CD4-positive, alpha-beta memory T cell (primary cell): ENCODE data around the gene TPCN1. TPM values are rescaled to one million over a fixed set of nuclear protein-coding genes. Genes with fewer than 3 reads are reported as not detected.
A peak's percentile ranks its signal among the peaks of the same experiment; 100 is the strongest.

Experiments
- CTCF ChIA-PET: fragments of 350-600 bp; sonication (Branson Sonifier 250); formaldehyde crosslinking; loops from one replicate; lab custom pipeline; 2021; ENCODE audit warnings: inconsistent platforms; ENCODE audit not compliant: partially characterized antibody; lab: Charles Lee
- POLR2A ChIA-PET: fragments of 350-600 bp; sonication (Branson Sonifier 250); formaldehyde crosslinking; loops from one replicate; lab custom pipeline; 2021; ENCODE audit not compliant: partially characterized antibody; lab: Charles Lee
- DNase-seq, 5 donors: peaks; one replicate each; pipeline versions ENCODE4 v3.0.0 to v3.0.0-alpha.2; 2020 to 2022; ENCODE audit warnings: mixed read lengths in 1 of 5
- H3K27ac ChIP-seq: one replicate; pipeline ENCODE4 v1.7.0; 2013; ENCODE audit warnings: low read depth, low read length
- H3K27me3 ChIP-seq: 2 replicates; pipeline ENCODE4 v1.7.0; 2013; ENCODE audit warnings: mild to moderate bottlenecking, low read length, moderate library complexity; ENCODE audit not compliant: insufficient read depth
- H3K36me3 ChIP-seq: 2 replicates; pipeline ENCODE4 v1.7.0; 2013; ENCODE audit warnings: mild to moderate bottlenecking, low read length, moderate library complexity; ENCODE audit not compliant: insufficient read depth
- H3K4me1 ChIP-seq: 2 replicates; pipeline ENCODE4 v1.7.0; 2013; ENCODE audit warnings: mild to moderate bottlenecking, low read length, moderate library complexity; ENCODE audit not compliant: insufficient read depth
- H3K4me3 ChIP-seq, 2 donors: one replicate each; pipeline ENCODE4 v1.7.0; 2013; ENCODE audit warnings: low read length in 2 of 2, mild to moderate bottlenecking in 1 of 2
- H3K9me3 ChIP-seq, 2 donors: one replicate each; pipeline ENCODE4 v1.7.0; 2013; ENCODE audit warnings: low read length in 2 of 2, control low read depth in 1 of 2; ENCODE audit not compliant: control insufficient read depth in 1 of 2
- H3K27ac Mint-ChIP-seq, 7 donors: one replicate each; pipeline ENCODE4 v1.8.0; 2020 to 2021; ENCODE audit warnings: mixed read lengths in 7 of 7, mild to moderate bottlenecking in 6 of 7, inconsistent platforms in 3 of 7, moderate library complexity in 3 of 7
- H3K27me3 Mint-ChIP-seq, 2 donors: one replicate each; pipeline ENCODE4 v1.8.0; 2020 to 2021; ENCODE audit warnings: mixed read lengths in 2 of 2
- H3K36me3 Mint-ChIP-seq, 2 donors: one replicate each; pipeline ENCODE4 v1.8.0; 2020 to 2021; ENCODE audit warnings: mixed read lengths in 2 of 2, inconsistent platforms in 1 of 2, mild to moderate bottlenecking in 1 of 2
- H3K4me1 Mint-ChIP-seq, 4 donors: one replicate each; pipeline ENCODE4 v1.8.0; 2020 to 2021; ENCODE audit warnings: mixed read lengths in 4 of 4, mild to moderate bottlenecking in 1 of 4
- H3K4me3 Mint-ChIP-seq, 8 donors: one replicate each; pipeline ENCODE4 v1.8.0; 2020 to 2021; ENCODE audit warnings: mixed read lengths in 8 of 8, mild to moderate bottlenecking in 7 of 8, moderate library complexity in 6 of 8, inconsistent platforms in 3 of 8
- H3K9me3 Mint-ChIP-seq, 8 donors: one replicate each; pipeline ENCODE4 v1.8.0; 2020 to 2021; ENCODE audit warnings: mixed read lengths in 8 of 8, mild to moderate bottlenecking in 5 of 8, inconsistent platforms in 3 of 8, moderate library complexity in 1 of 8
- intact Hi-C: fragments of 100-400 bp; cut with micrococcal nuclease; formaldehyde crosslinking; loops from one replicate; pipeline ENCODE4 v1.15.1; 2023
- polyA plus RNA-seq, 2 donors: library from polyadenylated mRNA; unstranded; fragments of 300-500 nt; fragmentation: Illumina TruSeq; gene quantifications; one replicate each; pipeline ENCODE4 v1.2.3, GENCODE V29; 2021
- total RNA-seq, 2 experiments: library from RNA; stranded (reverse); gene quantifications; one replicate each; pipeline ENCODE4 v1.2.3, GENCODE V29; 2021

The TPCN1 gene
- total and polyA plus RNA-seq, 4 experiments from 2014 or later = 8.5 to 94.2 (median 49.9) TPM

DNA sequence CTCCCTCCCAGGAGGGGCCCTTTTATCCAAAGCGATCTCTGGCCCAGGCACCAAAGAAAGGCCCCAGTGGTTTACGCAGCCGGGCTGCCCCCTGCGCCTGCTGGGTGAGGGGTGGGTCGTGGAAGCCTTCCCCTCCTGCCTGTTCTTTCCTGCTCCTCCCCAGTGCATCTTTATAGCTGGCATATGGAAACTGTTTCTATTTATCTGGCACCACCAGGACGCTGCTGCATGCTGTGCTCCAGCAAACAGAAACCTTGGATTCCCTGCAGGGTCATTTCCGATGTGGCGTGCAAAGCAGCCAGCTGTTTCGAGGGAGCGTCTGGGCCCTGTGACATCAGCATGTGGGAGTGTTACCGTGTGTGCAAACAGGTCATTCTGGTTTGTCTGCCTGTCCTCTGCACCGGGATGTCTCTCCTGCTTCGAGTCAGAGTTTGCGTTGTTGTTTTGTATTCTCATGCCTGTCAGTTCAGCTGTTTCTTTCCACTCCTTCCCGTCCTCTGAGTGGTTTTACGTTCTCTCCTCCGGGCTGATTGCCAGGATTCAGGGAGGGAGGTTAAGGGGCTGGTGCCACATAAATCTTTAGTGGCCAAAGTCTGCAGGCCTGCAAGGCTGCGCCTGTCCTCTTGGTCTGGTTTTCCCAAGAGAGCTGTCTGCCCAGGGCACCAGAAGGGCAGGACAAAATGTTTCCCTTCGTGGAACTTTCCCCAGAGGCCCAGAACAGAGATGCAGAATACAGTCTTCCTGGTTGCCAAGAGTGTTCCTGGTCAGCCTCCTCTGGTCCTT is 24.6 kb downstream of the TPCN1 start:
- H3K27me3 Mint-ChIP-seq = no peaks in the 10 kb centered on the region
- DNase-seq = no peak
- no peaks in the 10 kb centered on the region for H3K4me1 ChIP-seq
- intact Hi-C loops = no loop called here
- ChIA-PET CTCF (no interaction called here), POLR2A (interaction anchor here (0.5 kb wide), 1 partner anchor 16 kb away, joined by 3 read pairs; no protein-coding TSS in a partner anchor)
- H3K4me3 Mint-ChIP-seq = no peak overlapping the region
- H3K9me3 ChIP-seq = no peaks in the 10 kb centered on the region
- peaks cover 7 to 14% (median 9%) of the 10 kb centered on the region in 4 donors for H3K4me1 Mint-ChIP-seq
- H3K4me3 ChIP-seq = no peak overlapping the region
- H3K36me3 Mint-ChIP-seq = peaks cover 41 to 47% of the 10 kb centered on the region in 2 donors
- H3K27ac ChIP-seq = no peak overlapping the region
- peak overlapping the region in 2 of 7 donors; percentile 1 to 17 for H3K27ac Mint-ChIP-seq
- no peaks in the 10 kb centered on the region for H3K9me3 Mint-ChIP-seq
- H3K36me3 ChIP-seq = peaks cover 36% of the 10 kb centered on the region
- H3K27me3 ChIP-seq = no peaks in the 10 kb centered on the region

DNA sequence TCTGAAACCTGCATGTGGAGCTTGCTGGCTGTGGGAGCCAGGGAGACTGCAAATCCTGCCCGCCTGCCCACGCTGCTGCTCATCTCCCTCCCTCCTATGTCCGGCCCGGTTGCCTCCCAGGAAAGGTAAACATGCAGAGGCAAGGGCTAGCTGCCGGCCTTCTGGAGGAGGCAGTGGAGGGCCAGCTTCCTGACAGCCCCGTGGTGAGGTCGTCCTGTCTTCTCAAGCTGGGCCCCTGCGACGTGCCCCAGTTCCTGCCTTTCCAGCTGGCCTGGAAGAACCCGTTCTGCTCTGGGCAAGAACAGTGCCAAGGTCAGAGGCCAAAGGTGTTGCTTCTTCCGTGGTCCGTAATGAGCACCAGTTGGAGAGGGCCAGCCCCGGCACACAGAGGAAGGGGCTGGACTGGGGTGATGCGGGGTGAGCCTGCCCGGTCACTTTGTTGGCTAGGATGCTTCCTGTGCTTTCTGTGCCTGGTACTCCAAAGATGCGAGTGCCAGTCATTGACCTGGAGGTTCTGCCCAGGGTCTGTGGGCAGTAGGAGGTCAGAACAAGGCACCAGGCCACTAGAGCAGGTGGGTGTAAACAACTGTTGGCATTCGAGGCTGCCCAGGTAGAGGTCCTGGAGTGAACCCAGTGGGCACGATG is 25.3 kb downstream of the TPCN1 start:
- H3K4me3 ChIP-seq = no peak overlapping the region
- Mint-ChIP-seq H3K4me3 (no peak overlapping the region), H3K36me3 (peaks cover 41 to 50% of the 10 kb centered on the region in 2 donors), H3K27me3 (no peaks in the 10 kb centered on the region), H3K9me3 (peaks cover 0 to 2% (median 0%) of the 10 kb centered on the region in 8 donors), H3K4me1 (peaks cover 5 to 10% (median 7%) of the 10 kb centered on the region in 4 donors), H3K27ac (no peak overlapping the region)
- H3K27me3 ChIP-seq = no peaks in the 10 kb centered on the region
- intact Hi-C loops = no loop called here
- no peak for DNase-seq
- H3K27ac ChIP-seq = no peak overlapping the region
- H3K36me3 ChIP-seq = peaks cover 36% of the 10 kb centered on the region
- POLR2A ChIA-PET = interaction anchor here (0.5 kb wide), 1 partner anchor 17 kb away, joined by 3 read pairs; no protein-coding TSS in a partner anchor
- no peaks in the 10 kb centered on the region for H3K4me1 ChIP-seq
- CTCF ChIA-PET = no interaction called here
- H3K9me3 ChIP-seq = no peaks in the 10 kb centered on the region

DNA sequence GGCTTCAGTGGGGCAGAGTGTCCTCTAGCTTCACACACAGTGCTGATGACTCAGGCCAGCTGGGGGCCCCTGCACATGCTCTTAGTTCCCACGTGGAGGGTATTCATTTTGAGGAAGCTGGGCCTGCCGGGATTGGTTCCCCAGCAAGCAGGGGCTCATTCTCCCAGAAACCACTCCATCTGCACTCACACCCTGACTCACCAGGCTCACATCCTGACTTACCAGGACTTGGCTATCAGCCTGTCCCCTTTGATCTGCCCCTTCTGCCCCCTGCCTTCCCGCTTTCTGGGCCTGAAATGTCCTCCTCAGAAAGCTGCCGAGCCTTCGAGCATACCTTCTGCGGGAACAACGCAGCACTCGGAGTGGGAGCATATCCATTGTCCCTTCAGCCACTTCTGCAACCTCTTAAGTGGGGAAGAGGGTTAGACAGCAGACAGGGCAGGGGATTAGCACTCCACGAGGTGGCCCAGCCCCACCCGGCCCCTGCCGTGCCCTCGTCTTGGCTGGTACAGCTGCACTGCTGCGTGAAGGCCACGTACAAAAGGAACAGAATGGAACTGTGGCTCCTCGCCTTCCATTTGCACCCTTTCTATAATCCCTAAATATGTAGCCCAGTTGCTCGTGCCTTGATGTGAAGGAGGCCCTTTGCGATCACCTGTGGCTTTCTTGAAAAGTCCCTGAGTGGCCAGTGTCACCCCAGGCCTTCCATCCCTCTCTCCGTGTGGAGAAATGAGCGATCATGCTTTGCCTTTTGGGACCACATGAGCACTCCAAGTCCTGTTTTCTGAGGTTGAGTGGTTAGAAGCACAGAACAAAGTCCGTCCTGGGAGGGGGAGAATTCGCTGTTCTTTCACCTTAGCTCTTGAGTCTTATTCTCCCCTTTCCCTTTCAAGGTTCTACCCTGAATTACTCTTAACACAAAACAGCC is 26.1 kb downstream of the TPCN1 start:
- peaks cover 0 to under 1% of the 10 kb centered on the region in 2 donors for H3K9me3 ChIP-seq
- POLR2A ChIA-PET = interaction anchor here (1.1 kb wide), 1 partner anchor 18 kb away, joined by 3 read pairs; no protein-coding TSS in a partner anchor
- intact Hi-C loops = no loop called here
- Mint-ChIP-seq H3K27me3 (no peaks in the 10 kb centered on the region), H3K36me3 (peaks cover 46 to 54% of the 10 kb centered on the region in 2 donors), H3K9me3 (peaks cover 0 to 7% (median 3%) of the 10 kb centered on the region in 8 donors), H3K27ac (no peak overlapping the region), H3K4me1 (peaks cover 5 to 10% (median 7%) of the 10 kb centered on the region in 4 donors), H3K4me3 (no peak overlapping the region)
- CTCF ChIA-PET = no interaction called here
- H3K4me3 ChIP-seq = no peak overlapping the region
- H3K36me3 ChIP-seq = peaks cover 32% of the 10 kb centered on the region
- H3K27me3 ChIP-seq = no peaks in the 10 kb centered on the region
- no peaks in the 10 kb centered on the region for H3K4me1 ChIP-seq
- no peak for DNase-seq
- H3K27ac ChIP-seq = no peak overlapping the region

DNA sequence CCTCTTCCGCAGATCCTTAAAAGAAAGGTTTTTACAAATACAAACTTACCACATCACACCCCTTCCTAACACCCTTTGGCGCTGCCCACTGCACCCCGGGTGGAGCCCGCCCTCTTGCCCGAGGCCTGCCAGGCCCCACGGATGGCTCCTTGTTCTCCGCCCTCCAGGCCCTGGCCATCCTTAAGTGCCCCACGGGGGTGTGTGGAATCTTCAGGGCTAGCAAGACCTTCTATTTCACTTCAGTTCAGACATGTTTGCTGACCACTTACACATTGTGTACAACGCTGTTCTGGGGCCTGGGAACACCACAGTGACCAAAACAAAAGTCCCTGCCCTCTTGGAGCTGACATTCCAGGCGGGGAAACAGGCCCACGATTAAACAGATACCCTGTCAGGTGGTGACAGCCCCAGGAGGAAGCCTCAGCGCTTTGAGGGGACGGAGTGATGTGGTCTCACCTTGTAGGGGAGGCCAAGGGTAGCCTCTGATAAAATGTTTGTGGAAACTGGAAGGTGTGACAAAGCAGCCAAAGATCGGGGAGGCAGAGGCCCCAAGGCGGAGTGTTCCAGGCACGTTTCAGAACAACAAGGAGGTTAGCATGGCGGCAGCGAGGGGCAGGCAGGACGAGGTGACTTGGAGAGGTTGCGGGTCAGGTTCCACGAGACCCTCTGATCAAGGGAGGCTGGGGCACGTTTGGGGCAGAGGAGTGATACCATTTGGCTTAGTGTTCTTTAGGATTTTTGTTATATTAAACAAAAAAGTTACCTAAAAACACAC is 27.0 kb downstream of the TPCN1 start:
- H3K36me3 ChIP-seq = peaks cover 28% of the 10 kb centered on the region
- CTCF ChIA-PET = no interaction called here
- H3K4me3 Mint-ChIP-seq = no peak overlapping the region
- peaks cover 46 to 53% of the 10 kb centered on the region in 2 donors for H3K36me3 Mint-ChIP-seq
- peaks cover 5 to 7% (median 6%) of the 10 kb centered on the region in 4 donors for H3K4me1 Mint-ChIP-seq
- intact Hi-C loops = no loop called here
- no peaks in the 10 kb centered on the region for H3K27me3 ChIP-seq
- no peaks in the 10 kb centered on the region for H3K4me1 ChIP-seq
- POLR2A ChIA-PET = interaction anchor here (1.1 kb wide), 1 partner anchor 19 kb away, joined by 3 read pairs; no protein-coding TSS in a partner anchor
- H3K27me3 Mint-ChIP-seq = no peaks in the 10 kb centered on the region
- no peak for DNase-seq
- H3K9me3 Mint-ChIP-seq = peaks cover 0 to 15% (median 6%) of the 10 kb centered on the region in 8 donors
- no peak overlapping the region for H3K4me3 ChIP-seq
- peak overlapping the region in 1 of 7 donors; percentile 29 for H3K27ac Mint-ChIP-seq
- H3K27ac ChIP-seq = no peak overlapping the region
- peaks cover 0 to 7% of the 10 kb centered on the region in 2 donors for H3K9me3 ChIP-seq

DNA sequence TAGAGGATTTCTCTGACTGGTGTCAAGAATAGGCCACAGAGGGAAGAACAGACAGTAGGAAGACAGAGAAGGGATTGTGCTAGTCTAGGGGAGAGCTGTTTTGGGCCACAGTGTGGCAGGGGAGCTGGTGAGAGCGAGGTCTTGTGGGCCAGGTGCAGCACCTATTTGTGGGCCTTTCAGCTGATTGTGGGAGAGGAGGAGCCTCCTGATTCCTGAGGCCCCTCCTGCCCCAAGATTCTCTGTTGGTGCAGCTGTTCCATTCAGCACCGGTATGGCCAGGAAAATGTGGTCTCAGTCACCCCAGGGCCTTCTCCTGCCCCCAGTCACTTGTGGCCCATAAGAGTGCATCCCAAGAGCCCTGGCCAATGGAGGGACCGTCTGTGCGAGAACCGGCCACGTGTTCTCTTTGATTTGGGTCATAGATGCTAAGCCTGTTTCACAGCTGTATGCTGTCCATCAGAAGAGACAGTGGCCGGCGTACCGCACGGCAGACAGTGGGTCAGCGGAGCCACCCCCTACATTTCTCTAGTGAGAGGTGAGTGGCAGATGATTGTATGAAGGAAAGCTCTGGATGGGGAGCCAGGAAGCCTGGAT is 27.7 kb downstream of the TPCN1 start:
- peaks cover 0 to 19% (median 13%) of the 10 kb centered on the region in 8 donors for H3K9me3 Mint-ChIP-seq
- peaks cover 3 to 7% (median 5%) of the 10 kb centered on the region in 4 donors for H3K4me1 Mint-ChIP-seq
- ChIA-PET CTCF (no interaction called here), POLR2A (interaction anchor here (1.1 kb wide), 1 partner anchor 19 kb away, joined by 3 read pairs; no protein-coding TSS in a partner anchor)
- peaks cover 53 to 58% of the 10 kb centered on the region in 2 donors for H3K36me3 Mint-ChIP-seq
- no peaks in the 10 kb centered on the region for H3K27me3 ChIP-seq
- intact Hi-C loops = no loop called here
- H3K4me3 Mint-ChIP-seq = no peak overlapping the region
- no peak overlapping the region for H3K27ac ChIP-seq
- H3K27ac Mint-ChIP-seq = peak overlapping the region in 1 of 7 donors; percentile 10
- no peak overlapping the region for H3K4me3 ChIP-seq
- DNase-seq = no peak
- H3K9me3 ChIP-seq = peaks cover 0 to 10% of the 10 kb centered on the region in 2 donors
- H3K36me3 ChIP-seq = peaks cover 28% of the 10 kb centered on the region
- no peaks in the 10 kb centered on the region for H3K4me1 ChIP-seq
- no peaks in the 10 kb centered on the region for H3K27me3 Mint-ChIP-seq

DNA sequence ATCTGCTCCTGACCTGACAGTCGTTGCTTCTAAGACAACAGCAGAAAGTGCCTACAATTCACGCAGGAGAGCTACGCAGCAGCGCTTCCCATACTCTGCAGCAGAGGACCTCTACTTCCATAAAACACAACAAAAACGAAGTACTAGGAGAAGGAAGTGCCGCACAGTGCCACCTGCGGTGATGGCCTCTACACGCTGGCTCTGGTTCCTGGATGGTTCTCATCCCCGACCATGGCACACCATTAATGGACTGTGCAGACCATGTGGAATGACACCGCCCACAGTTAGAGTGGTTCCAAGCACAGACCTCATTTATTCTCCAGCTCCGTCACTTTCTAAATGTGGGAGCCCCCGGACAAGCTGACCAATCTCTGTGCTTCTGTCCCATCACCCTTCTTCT is 28.3 kb downstream of the TPCN1 start:
- Mint-ChIP-seq H3K27ac (peak overlapping the region in 1 of 7 donors; percentile 16), H3K9me3 (peaks cover 0 to 23% (median 14%) of the 10 kb centered on the region in 8 donors), H3K4me1 (peaks cover 3 to 5% (median 4%) of the 10 kb centered on the region in 4 donors), H3K27me3 (no peaks in the 10 kb centered on the region), H3K36me3 (peaks cover 55 to 59% of the 10 kb centered on the region in 2 donors), H3K4me3 (no peak overlapping the region)
- no peak overlapping the region for H3K4me3 ChIP-seq
- CTCF ChIA-PET = no interaction called here
- H3K4me1 ChIP-seq = no peaks in the 10 kb centered on the region
- no peak overlapping the region for H3K27ac ChIP-seq
- no peak for DNase-seq
- POLR2A ChIA-PET = no interaction called here
- peaks cover 0 to 10% of the 10 kb centered on the region in 2 donors for H3K9me3 ChIP-seq
- intact Hi-C loops = no loop called here
- H3K36me3 ChIP-seq = peaks cover 28% of the 10 kb centered on the region
- no peaks in the 10 kb centered on the region for H3K27me3 ChIP-seq
